K562 (cell line): ENCODE results near the gene REEP2. TPM values are rescaled to one million over a fixed set of nuclear protein-coding genes. Genes with fewer than 3 reads are reported as not detected.

ENCODE experiments used
- BRD4 ChIP-seq: fragments of 200-600 bp; sonication (generic); IDR thresholded peaks from 2 replicates; pipeline ENCODE4 v1.6.1; 2017; ENCODE audit warnings: inconsistent platforms
- DIDO1 ChIP-seq: fragments of 450-650 bp; IDR thresholded peaks from 2 replicates; pipeline ENCODE4 v1.6.1; 2016; ENCODE audit warnings: low read depth, missing biosample characterization, missing genetic modification characterization
- EP300 ChIP-seq: IDR thresholded peaks from 2 replicates; pipeline ENCODE4 v1.6.1; 2012; ENCODE audit warnings: low read length, improper control_type of control experiment
- FOXK2 ChIP-seq, 2 experiments: fragments of 450-650 bp; IDR thresholded peaks in 1 of 2; conservative IDR thresholded peaks in 1 of 2; 2 replicates each; pipeline ENCODE4 v1.6.1; 2016; ENCODE audit warnings: low read depth in 2 of 2, mild to moderate bottlenecking in 1 of 2
- KDM5B ChIP-seq: fragments of 200-600 bp; sonication (generic); IDR thresholded peaks from 2 replicates; pipeline ENCODE4 v1.6.1; 2012; ENCODE audit warnings: low read depth, mild to moderate bottlenecking, moderate library complexity, low read length, control low read depth, inconsistent platforms; ENCODE audit not compliant: insufficient replicate concordance
- PRMT5 ChIP-seq: sonication (generic); formaldehyde crosslinking; IDR thresholded peaks from 2 replicates; pipeline ENCODE4 v1.5.0; 2020; ENCODE audit warnings: missing genetic modification reagents
- RUNX1 ChIP-seq: sonication (generic); IDR thresholded peaks from 2 replicates; pipeline ENCODE4 v1.6.1; 2016; ENCODE audit warnings: antibody characterized with exemption, low read depth
- XRCC5 ChIP-seq: fragments of 200-400 bp; formaldehyde crosslinking; IDR thresholded peaks from 2 replicates; pipeline ENCODE4 v1.6.1; 2017; ENCODE audit warnings: low read depth, mild to moderate bottlenecking, low read length
- ZBTB17 ChIP-seq: fragments of 450-650 bp; formaldehyde crosslinking; IDR thresholded peaks from 2 replicates; pipeline ENCODE4 v1.4.0; 2020; ENCODE audit warnings: mild to moderate bottlenecking
- ZFPM2 ChIP-seq: fragments of 250-450 bp; sonication (Bioruptor Pico); IDR thresholded peaks from 2 replicates; pipeline ENCODE4 v1.5.1; 2022; ENCODE audit warnings: mild to moderate bottlenecking
- ZNF124 ChIP-seq: sonication (generic); formaldehyde crosslinking; IDR thresholded peaks from 2 replicates; pipeline ENCODE4 v1.8.1; 2022; ENCODE audit warnings: missing genetic modification reagents
- ZNF57 ChIP-seq: fragments of 450-650 bp; formaldehyde crosslinking; IDR thresholded peaks from 2 replicates; pipeline ENCODE4 v1.4.0; 2020; ENCODE audit warnings: mild to moderate bottlenecking, moderate library complexity
- ZNF79 ChIP-seq: fragments of 250-450 bp; sonication (Bioruptor Pico); IDR thresholded peaks from 2 replicates; pipeline ENCODE4 v1.4.0; 2020; ENCODE audit warnings: low read depth, mild to moderate bottlenecking, moderate library complexity
- polyA plus RNA-seq, 8 experiments: library from polyadenylated mRNA; depleted of rRNA in 4 of 8; stranded (reverse) in 5 of 8; unstranded in 3 of 8; fragments of >200 nt; fragmentation: Nextera tagmentation in 2 of 8; fragmentation: Illumina TruSeq in 1 of 8; extraction: Ambion mirVana in 2 of 8; extraction: Trizol in 1 of 8; gene quantifications; 2 replicates each; pipeline versions ENCODE4 v1.2.1 to v1.2.3, GENCODE V29; 2011 to 2014; ENCODE audit warnings: inconsistent platforms in 1 of 8, missing spikeins in 1 of 8
- total RNA-seq, 7 experiments: library from RNA; depleted of rRNA in 6 of 7; stranded (reverse); fragments of >200 nt in 6 of 7; fragmentation: Illumina TruSeq in 2 of 7; extraction: Trizol in 2 of 7; gene quantifications; 2 replicates each; pipeline versions ENCODE4 v1.2.1 to v1.2.3, GENCODE V29; 2011 to 2021; ENCODE audit warnings: low replicate concordance in 1 of 7
- TF ChIP-seq, protein P1 (sequence below): fragments of 250-450 bp; sonication (Bioruptor Pico); IDR thresholded peaks from 2 replicates; pipeline ENCODE4 v1.4.0; 2020
- TF ChIP-seq, protein P2 (sequence below): sonication (generic); formaldehyde crosslinking; IDR thresholded peaks from 2 replicates; pipeline ENCODE4 v1.8.1; 2023; ENCODE audit warnings: mild to moderate bottlenecking, missing genetic modification reagents
- TF ChIP-seq, protein P3 (sequence below): fragments of 450-650 bp; IDR thresholded peaks from 2 replicates; pipeline ENCODE4 v1.7.0; 2016; ENCODE audit warnings: borderline replicate concordance
- TF ChIP-seq, protein P4 (sequence below): fragments of 450-650 bp; IDR thresholded peaks from 2 replicates; pipeline ENCODE4 v1.6.1; 2016; ENCODE audit warnings: missing biosample characterization, missing genetic modification characterization
- TF ChIP-seq, protein P5 (sequence below): fragments of 250-450 bp; sonication (Bioruptor Pico); IDR thresholded peaks from 2 replicates; pipeline ENCODE4 v1.8.0; 2021; ENCODE audit warnings: mild to moderate bottlenecking, moderate library complexity

REEP2 gene
- total and polyA plus RNA-seq, 9 of the 15 experiments (the other 6 are each of a cell fraction or from before 2014, with no cell fraction given): 0.03 to 1.1 (median 0.12) TPM; not detected in 1

DNA sequence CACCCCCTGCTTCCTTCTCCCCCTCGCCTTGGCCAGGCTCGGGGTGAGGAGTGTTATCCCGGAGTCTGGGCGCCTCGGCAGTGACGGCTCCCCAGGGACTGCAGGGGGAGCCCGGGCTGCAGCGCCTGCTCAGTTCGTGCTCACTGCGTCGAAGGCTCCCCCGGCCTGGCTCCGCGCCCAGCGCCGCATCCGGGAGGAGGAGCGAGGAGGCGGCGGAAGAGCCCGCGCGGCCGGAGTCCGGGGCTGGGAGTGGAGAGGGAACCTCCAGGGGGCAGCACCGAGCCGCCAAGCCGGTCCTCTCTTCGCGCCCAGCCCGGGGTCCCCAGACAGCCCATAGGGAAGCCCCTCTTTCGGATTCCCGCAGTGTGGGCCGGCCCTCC lies 25.1 kb downstream of the REEP2 start (continued):
- TF ChIP-seq, protein P1, sequence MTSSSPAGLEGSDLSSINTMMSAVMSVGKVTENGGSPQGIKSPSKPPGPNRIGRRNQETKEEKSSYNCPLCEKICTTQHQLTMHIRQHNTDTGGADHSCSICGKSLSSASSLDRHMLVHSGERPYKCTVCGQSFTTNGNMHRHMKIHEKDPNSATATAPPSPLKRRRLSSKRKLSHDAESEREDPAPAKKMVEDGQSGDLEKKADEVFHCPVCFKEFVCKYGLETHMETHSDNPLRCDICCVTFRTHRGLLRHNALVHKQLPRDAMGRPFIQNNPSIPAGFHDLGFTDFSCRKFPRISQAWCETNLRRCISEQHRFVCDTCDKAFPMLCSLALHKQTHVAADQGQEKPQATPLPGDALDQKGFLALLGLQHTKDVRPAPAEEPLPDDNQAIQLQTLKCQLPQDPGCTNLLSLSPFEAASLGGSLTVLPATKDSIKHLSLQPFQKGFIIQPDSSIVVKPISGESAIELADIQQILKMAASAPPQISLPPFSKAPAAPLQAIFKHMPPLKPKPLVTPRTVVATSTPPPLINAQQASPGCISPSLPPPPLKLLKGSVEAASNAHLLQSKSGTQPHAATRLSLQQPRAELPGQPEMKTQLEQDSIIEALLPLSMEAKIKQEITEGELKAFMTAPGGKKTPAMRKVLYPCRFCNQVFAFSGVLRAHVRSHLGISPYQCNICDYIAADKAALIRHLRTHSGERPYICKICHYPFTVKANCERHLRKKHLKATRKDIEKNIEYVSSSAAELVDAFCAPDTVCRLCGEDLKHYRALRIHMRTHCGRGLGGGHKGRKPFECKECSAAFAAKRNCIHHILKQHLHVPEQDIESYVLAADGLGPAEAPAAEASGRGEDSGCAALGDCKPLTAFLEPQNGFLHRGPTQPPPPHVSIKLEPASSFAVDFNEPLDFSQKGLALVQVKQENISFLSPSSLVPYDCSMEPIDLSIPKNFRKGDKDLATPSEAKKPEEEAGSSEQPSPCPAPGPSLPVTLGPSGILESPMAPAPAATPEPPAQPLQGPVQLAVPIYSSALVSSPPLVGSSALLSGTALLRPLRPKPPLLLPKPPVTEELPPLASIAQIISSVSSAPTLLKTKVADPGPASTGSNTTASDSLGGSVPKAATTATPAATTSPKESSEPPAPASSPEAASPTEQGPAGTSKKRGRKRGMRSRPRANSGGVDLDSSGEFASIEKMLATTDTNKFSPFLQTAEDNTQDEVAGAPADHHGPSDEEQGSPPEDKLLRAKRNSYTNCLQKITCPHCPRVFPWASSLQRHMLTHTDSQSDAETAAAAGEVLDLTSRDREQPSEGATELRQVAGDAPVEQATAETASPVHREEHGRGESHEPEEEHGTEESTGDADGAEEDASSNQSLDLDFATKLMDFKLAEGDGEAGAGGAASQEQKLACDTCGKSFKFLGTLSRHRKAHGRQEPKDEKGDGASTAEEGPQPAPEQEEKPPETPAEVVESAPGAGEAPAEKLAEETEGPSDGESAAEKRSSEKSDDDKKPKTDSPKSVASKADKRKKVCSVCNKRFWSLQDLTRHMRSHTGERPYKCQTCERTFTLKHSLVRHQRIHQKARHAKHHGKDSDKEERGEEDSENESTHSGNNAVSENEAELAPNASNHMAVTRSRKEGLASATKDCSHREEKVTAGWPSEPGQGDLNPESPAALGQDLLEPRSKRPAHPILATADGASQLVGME: peak; percentile 53; the same call in 1 of the 2 replicates
- no peak for TF ChIP-seq PRMT5
- no peak for TF ChIP-seq ZNF124 (CRISPR knock-in tag)
- no peak for TF ChIP-seq ZFPM2 (CRISPR knock-in tag)
- TF ChIP-seq, protein P2, sequence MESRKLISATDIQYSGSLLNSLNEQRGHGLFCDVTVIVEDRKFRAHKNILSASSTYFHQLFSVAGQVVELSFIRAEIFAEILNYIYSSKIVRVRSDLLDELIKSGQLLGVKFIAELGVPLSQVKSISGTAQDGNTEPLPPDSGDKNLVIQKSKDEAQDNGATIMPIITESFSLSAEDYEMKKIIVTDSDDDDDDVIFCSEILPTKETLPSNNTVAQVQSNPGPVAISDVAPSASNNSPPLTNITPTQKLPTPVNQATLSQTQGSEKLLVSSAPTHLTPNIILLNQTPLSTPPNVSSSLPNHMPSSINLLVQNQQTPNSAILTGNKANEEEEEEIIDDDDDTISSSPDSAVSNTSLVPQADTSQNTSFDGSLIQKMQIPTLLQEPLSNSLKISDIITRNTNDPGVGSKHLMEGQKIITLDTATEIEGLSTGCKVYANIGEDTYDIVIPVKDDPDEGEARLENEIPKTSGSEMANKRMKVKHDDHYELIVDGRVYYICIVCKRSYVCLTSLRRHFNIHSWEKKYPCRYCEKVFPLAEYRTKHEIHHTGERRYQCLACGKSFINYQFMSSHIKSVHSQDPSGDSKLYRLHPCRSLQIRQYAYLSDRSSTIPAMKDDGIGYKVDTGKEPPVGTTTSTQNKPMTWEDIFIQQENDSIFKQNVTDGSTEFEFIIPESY (CRISPR knock-in tag): peak; percentile 52; the same call in 1 of the 2 replicates
- no peak for TF ChIP-seq ZBTB17 (CRISPR knock-in tag)
- TF ChIP-seq, protein P3, sequence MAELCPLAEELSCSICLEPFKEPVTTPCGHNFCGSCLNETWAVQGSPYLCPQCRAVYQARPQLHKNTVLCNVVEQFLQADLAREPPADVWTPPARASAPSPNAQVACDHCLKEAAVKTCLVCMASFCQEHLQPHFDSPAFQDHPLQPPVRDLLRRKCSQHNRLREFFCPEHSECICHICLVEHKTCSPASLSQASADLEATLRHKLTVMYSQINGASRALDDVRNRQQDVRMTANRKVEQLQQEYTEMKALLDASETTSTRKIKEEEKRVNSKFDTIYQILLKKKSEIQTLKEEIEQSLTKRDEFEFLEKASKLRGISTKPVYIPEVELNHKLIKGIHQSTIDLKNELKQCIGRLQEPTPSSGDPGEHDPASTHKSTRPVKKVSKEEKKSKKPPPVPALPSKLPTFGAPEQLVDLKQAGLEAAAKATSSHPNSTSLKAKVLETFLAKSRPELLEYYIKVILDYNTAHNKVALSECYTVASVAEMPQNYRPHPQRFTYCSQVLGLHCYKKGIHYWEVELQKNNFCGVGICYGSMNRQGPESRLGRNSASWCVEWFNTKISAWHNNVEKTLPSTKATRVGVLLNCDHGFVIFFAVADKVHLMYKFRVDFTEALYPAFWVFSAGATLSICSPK: no peak
- no peak for TF ChIP-seq BRD4
- TF ChIP-seq, protein P4, sequence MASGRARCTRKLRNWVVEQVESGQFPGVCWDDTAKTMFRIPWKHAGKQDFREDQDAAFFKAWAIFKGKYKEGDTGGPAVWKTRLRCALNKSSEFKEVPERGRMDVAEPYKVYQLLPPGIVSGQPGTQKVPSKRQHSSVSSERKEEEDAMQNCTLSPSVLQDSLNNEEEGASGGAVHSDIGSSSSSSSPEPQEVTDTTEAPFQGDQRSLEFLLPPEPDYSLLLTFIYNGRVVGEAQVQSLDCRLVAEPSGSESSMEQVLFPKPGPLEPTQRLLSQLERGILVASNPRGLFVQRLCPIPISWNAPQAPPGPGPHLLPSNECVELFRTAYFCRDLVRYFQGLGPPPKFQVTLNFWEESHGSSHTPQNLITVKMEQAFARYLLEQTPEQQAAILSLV (tag): no peak
- no peak for TF ChIP-seq RUNX1
- peak; percentile 88 for TF ChIP-seq XRCC5
- TF ChIP-seq KDM5B: peak; percentile 68
- TF ChIP-seq ZNF57: no peak
- TF ChIP-seq ZNF79 (CRISPR knock-in tag): no peak
- no peak for TF ChIP-seq FOXK2 (conservative IDR thresholded peaks at IDR 0.05 in 1 of 2, IDR thresholded peaks at IDR 0.05 in 1 of 2; ENCODE audit: low read depth in 2 of 2)
- TF ChIP-seq, protein P5, sequence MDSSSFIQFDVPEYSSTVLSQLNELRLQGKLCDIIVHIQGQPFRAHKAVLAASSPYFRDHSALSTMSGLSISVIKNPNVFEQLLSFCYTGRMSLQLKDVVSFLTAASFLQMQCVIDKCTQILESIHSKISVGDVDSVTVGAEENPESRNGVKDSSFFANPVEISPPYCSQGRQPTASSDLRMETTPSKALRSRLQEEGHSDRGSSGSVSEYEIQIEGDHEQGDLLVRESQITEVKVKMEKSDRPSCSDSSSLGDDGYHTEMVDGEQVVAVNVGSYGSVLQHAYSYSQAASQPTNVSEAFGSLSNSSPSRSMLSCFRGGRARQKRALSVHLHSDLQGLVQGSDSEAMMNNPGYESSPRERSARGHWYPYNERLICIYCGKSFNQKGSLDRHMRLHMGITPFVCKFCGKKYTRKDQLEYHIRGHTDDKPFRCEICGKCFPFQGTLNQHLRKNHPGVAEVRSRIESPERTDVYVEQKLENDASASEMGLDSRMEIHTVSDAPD (CRISPR knock-in tag): no peak
- no peak for TF ChIP-seq DIDO1
- TF ChIP-seq EP300: no peak
